Nephron (organoid): ENCODE results near the gene FAM50B.

ENCODE experiments used
- H3K27ac Mint-ChIP-seq, 3 experiments: 2 replicates each; pipeline ENCODE4 v1.8.0; 2020; ENCODE audit warnings: mixed read lengths in 3 of 3, mild to moderate bottlenecking in 2 of 3, moderate library complexity in 1 of 3
- H3K27me3 Mint-ChIP-seq: 2 replicates; pipeline ENCODE4 v1.8.0; 2021; ENCODE audit warnings: low read depth, mild to moderate bottlenecking, moderate library complexity, mixed read lengths
- H3K36me3 Mint-ChIP-seq: 2 replicates; pipeline ENCODE4 v1.8.0; 2020; ENCODE audit warnings: low read depth, mixed read lengths
- H3K4me1 Mint-ChIP-seq: 2 replicates; pipeline ENCODE4 v1.8.0; 2020; ENCODE audit warnings: mixed read lengths
- H3K4me3 Mint-ChIP-seq, 3 experiments: 2 replicates each; pipeline ENCODE4 v1.8.0; 2020; ENCODE audit warnings: mild to moderate bottlenecking in 3 of 3, mixed read lengths in 3 of 3, moderate library complexity in 2 of 3
- H3K9me3 Mint-ChIP-seq: 2 replicates; pipeline ENCODE4 v1.8.0; 2020; ENCODE audit warnings: mixed read lengths
- TF ChIP-seq, protein P1 (sequence below), 3 experiments: fragments of 200-600 bp; sonication (generic); IDR thresholded peaks; one replicate each; pipeline ENCODE4 v1.5.0; 2021; ENCODE audit warnings: antibody characterized with exemption in 3 of 3; ENCODE audit not compliant: unreplicated experiment in 3 of 3

Gene FAM50B

DNA sequence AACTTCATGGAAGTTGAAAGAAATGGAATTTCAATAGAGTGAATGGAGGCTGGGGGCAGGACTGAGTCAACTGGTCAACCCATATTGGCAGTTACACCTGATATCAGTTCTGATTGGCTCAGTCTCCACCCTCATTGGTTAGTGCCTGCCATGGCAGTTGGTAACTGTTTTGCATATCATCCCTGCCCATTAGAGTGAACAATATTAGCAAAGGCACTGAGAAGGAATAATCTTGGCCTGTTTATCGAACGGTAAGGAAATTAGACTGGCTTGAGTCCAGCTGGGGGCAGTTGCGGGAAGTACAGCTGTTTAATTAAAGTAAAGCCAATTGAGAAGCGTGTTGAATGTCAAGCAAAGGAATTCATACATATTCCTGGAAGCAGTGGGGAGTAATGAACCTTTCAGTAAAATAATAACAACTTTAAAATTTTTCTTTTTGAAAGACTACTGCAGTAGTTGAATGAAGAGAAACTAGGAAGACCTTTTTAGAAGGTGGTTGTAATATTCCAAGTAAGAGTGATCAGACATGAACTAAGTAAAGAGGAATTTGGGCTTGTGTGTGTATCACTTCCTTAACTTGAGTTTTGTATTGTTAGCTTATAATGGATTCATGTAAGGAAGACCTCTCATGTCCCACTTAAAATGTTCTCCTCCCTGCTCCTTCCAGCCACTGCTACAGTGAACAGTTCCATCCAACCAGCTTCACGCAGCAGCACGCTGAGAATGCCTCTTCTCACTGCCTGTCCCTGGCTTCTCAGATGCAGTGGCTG, 17.2 kb upstream of the FAM50B start:
- no peaks in the 10 kb centered on the region for H3K36me3 Mint-ChIP-seq
- H3K4me3 Mint-ChIP-seq = no peak overlapping the region
- H3K27ac Mint-ChIP-seq = no peak overlapping the region
- TF ChIP-seq, protein P1, sequence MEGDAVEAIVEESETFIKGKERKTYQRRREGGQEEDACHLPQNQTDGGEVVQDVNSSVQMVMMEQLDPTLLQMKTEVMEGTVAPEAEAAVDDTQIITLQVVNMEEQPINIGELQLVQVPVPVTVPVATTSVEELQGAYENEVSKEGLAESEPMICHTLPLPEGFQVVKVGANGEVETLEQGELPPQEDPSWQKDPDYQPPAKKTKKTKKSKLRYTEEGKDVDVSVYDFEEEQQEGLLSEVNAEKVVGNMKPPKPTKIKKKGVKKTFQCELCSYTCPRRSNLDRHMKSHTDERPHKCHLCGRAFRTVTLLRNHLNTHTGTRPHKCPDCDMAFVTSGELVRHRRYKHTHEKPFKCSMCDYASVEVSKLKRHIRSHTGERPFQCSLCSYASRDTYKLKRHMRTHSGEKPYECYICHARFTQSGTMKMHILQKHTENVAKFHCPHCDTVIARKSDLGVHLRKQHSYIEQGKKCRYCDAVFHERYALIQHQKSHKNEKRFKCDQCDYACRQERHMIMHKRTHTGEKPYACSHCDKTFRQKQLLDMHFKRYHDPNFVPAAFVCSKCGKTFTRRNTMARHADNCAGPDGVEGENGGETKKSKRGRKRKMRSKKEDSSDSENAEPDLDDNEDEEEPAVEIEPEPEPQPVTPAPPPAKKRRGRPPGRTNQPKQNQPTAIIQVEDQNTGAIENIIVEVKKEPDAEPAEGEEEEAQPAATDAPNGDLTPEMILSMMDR (IDR thresholded peaks at IDR 0.05; ENCODE audit: unreplicated experiment in 3 of 3) = no peak
- H3K27me3 Mint-ChIP-seq = no peaks in the 10 kb centered on the region
- H3K4me1 Mint-ChIP-seq = no peaks in the 10 kb centered on the region
- H3K9me3 Mint-ChIP-seq = no peaks in the 10 kb centered on the region

DNA sequence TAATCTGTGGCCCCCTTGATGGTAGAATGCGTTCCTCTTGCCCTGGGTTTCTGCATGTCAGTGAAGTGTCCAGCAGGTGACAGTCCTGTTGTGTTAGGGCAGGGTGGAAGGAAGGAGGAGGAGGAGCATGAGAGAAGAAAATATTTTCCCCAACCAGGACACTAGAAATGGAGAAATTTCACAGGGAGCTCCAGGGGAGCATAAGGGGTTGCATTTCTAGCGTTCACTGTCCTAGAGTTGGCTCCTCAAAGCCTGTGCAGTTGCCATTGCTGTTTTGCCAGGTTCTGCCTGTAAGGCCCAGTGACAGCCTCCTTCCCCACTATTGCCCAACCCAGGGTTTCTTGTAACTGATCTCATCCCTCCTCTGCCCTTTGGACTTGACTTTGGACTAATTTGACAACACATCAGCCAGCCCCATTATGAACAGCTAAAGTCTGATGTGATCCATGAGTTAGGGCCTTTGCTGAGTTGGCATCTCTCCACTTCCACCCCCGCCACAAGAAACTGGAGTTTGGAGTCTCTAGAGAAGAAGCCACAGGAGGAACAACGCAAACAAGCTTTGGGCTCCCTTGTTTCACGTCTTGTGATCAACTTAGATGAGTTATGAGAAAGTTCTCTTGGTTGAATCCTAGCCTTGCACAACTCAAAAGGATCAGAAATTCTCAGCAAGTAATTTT, 14.0 kb upstream of the FAM50B start:
- H3K27ac Mint-ChIP-seq = peak overlapping the region in 2 of 3 experiments; percentile 35 to 42
- no peak overlapping the region for H3K4me3 Mint-ChIP-seq
- no peaks in the 10 kb centered on the region for H3K27me3 Mint-ChIP-seq
- TF ChIP-seq, protein P1 (IDR thresholded peaks at IDR 0.05; ENCODE audit: unreplicated experiment in 3 of 3) = no peak
- H3K36me3 Mint-ChIP-seq = no peaks in the 10 kb centered on the region
- no peaks in the 10 kb centered on the region for H3K9me3 Mint-ChIP-seq
- peaks cover 12% of the 10 kb centered on the region for H3K4me1 Mint-ChIP-seq

DNA sequence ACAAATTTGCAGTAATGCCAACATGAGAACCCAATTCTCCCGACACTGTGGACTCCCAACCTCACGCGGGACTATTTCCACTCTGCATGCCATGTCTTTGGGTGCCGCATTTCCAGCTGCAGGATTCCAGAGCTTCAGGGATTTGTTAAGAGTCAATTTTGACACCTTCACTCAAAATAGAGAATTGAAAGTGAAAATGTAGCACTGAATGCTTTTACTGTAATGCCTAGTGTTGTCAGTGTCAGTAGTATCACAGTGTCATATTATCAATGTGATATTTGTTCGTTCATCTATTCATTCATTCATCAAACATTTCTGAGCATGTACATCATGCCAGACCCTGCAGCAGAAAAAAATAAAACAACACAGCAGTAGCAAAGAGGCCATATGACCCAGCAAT, 13.4 kb upstream of the FAM50B start:
- Mint-ChIP-seq H3K9me3 (no peaks in the 10 kb centered on the region), H3K27ac (peak overlapping the region in 1 of 3 experiments; percentile 42), H3K27me3 (no peaks in the 10 kb centered on the region), H3K36me3 (no peaks in the 10 kb centered on the region), H3K4me3 (no peak overlapping the region), H3K4me1 (peaks cover 16% of the 10 kb centered on the region)
- TF ChIP-seq, protein P1 (IDR thresholded peaks at IDR 0.05; ENCODE audit: unreplicated experiment in 3 of 3) = no peak

DNA sequence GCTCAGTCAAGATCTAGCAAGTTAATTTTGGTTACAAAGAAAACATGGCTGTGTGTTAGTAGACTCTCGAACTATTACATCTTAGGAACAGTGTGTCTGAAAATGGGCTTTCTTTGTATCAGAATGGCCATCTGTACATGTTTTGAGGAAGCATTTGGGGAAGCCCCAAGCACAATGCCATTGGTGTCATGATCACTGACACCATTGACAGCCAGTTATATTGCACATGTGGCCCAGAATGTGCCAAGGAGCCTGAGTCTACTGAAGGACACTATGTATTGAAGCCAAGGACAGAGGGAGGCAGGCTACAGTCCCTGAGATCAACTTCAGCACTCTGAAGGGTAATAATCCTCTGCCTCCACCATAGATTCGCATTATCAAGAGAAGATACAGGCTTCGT, 12.6 kb upstream of the FAM50B start:
- no peak overlapping the region for H3K27ac Mint-ChIP-seq

DNA sequence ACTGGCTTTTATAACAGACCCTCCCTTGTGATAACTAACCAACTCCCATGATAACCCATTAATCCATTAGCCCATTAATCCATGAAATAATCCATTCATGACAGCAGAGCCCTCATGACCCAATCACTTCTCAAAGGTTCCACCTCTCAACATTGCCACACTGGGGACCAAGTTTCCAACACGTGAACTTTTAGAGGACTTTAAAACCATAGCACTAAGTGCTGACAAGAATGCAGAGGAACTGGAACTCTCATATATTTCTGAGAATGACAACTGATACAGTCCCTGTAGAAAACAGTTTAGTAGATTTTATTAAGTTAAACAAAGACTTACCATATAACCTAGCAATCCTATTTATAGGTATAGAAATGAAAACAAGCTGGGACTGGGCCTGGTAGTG, 11.4 kb upstream of the FAM50B start:
- Mint-ChIP-seq H3K4me1 (peaks cover 33% of the 10 kb centered on the region), H3K4me3 (no peak overlapping the region), H3K27me3 (no peaks in the 10 kb centered on the region), H3K27ac (no peak overlapping the region), H3K9me3 (no peaks in the 10 kb centered on the region), H3K36me3 (no peaks in the 10 kb centered on the region)
- TF ChIP-seq, protein P1 (IDR thresholded peaks at IDR 0.05; ENCODE audit: unreplicated experiment in 3 of 3) = no peak

More for the DNA sequence above, 12.6 kb upstream of the FAM50B start:
- TF ChIP-seq, protein P1 (IDR thresholded peaks at IDR 0.05; ENCODE audit: unreplicated experiment in 3 of 3) = no peak
- Mint-ChIP-seq H3K4me1 (peaks cover 21% of the 10 kb centered on the region), H3K4me3 (no peak overlapping the region), H3K9me3 (no peaks in the 10 kb centered on the region), H3K36me3 (no peaks in the 10 kb centered on the region), H3K27me3 (no peaks in the 10 kb centered on the region)
